ENCODE results near the gene MERTK. TPM values are rescaled to one million over a fixed set of nuclear protein-coding genes. Genes with fewer than 3 reads are reported as not detected.
A peak's percentile ranks its signal among the peaks of the same experiment; 100 is the strongest.

Gene MERTK
- total and polyA plus RNA-seq, 3 donors from 2014 or later = 28.9 to 74.2 (median 73.8) TPM

GRCh38 chr2:112055730-112056625, 157.6 kb downstream of the MERTK start:
- WGBS, 2 donors = 0 to 1% methylated on average over 13 to 25 of the region's 42 CpGs
- no peak for TF ChIP-seq POLR2A (IDR thresholded peaks at IDR 0.05)
- no peak for TF ChIP-seq CTCF (IDR thresholded peaks at IDR 0.05)
- no peaks in the 10 kb centered on the region for H3K36me3 ChIP-seq (ENCODE audit: low read depth, missing control alignments)
- peak overlapping the region; percentile 83 to 90 for H3K27ac ChIP-seq
- intact Hi-C loops (cut with DNase I; ENCODE audit: low total_unique reads) = no loop called here
- no peaks in the 10 kb centered on the region for H3K27me3 ChIP-seq
- peak; percentile 84 for DNase-seq
- H3K9me3 ChIP-seq = no peaks in the 10 kb centered on the region
- peaks cover 12% of the 10 kb centered on the region for H3K4me1 ChIP-seq
- peak overlapping the region; percentile 67 to 83 for H3K4me3 ChIP-seq

- peak overlapping the region; percentile 67 to 83 for H3K4me3 ChIP-seq
- TF ChIP-seq CTCF (IDR thresholded peaks at IDR 0.05) (no peak), POLR2A (IDR thresholded peaks at IDR 0.05) (no peak)
- DNase-seq = no peak
- peak overlapping the region in 1 of 2 donors; percentile 90 for H3K27ac ChIP-seq
- intact Hi-C loops (cut with DNase I; ENCODE audit: low total_unique reads) = no loop called here
- no peaks in the 10 kb centered on the region for H3K27me3 ChIP-seq
- H3K36me3 ChIP-seq (ENCODE audit: low read depth, missing control alignments) = no peaks in the 10 kb centered on the region
- H3K9me3 ChIP-seq = no peaks in the 10 kb centered on the region
- H3K4me1 ChIP-seq = peaks cover 12% of the 10 kb centered on the region
- 4 to 6% methylated on average over 3 of the region's 3 CpGs for WGBS, 2 donors
Measured at GRCh38 chr2:112056626-112056987, 158.2 kb downstream of the MERTK start.

GRCh38 chr2:112059671-112060070, 161.3 kb downstream of the MERTK start:
- H3K9me3 ChIP-seq = no peaks in the 10 kb centered on the region
- no peak for DNase-seq
- H3K4me3 ChIP-seq = no peak overlapping the region
- 89 to 95% methylated on average over 2 of the region's 2 CpGs for WGBS, 2 donors
- H3K27me3 ChIP-seq = no peaks in the 10 kb centered on the region
- peaks cover 6% of the 10 kb centered on the region for H3K4me1 ChIP-seq
- no peaks in the 10 kb centered on the region for H3K36me3 ChIP-seq (ENCODE audit: low read depth, missing control alignments)
- H3K27ac ChIP-seq = no peak overlapping the region
- intact Hi-C loops (cut with DNase I; ENCODE audit: low total_unique reads) = no loop called here
- no peak for TF ChIP-seq CTCF (IDR thresholded peaks at IDR 0.05)
- TF ChIP-seq POLR2A (IDR thresholded peaks at IDR 0.05) = no peak

- Histone ChIP-seq H3K4me3 (no peak overlapping the region), H3K9me3 (no peaks in the 10 kb centered on the region), H3K27me3 (no peaks in the 10 kb centered on the region), H3K36me3 (ENCODE audit: low read depth, missing control alignments) (no peaks in the 10 kb centered on the region), H3K27ac (no peak overlapping the region), H3K4me1 (peaks cover 6% of the 10 kb centered on the region)
- 86 to 95% methylated on average over 1 of the region's 1 CpG for WGBS, 2 donors
- no peak for DNase-seq
- intact Hi-C loops (cut with DNase I; ENCODE audit: low total_unique reads) = no loop called here
- TF ChIP-seq CTCF (IDR thresholded peaks at IDR 0.05) = no peak
- TF ChIP-seq POLR2A (IDR thresholded peaks at IDR 0.05) = no peak
Measured at GRCh38 chr2:112061299-112061698, 162.9 kb downstream of the MERTK start.

GRCh38 chr2:112061840-112062239, 163.4 kb downstream of the MERTK start:
- WGBS, 2 donors = 87 to 90% methylated on average over 2 of the region's 2 CpGs
- Histone ChIP-seq H3K4me1 (peaks cover 3% of the 10 kb centered on the region), H3K36me3 (ENCODE audit: low read depth, missing control alignments) (no peaks in the 10 kb centered on the region), H3K4me3 (no peak overlapping the region), H3K27ac (no peak overlapping the region), H3K9me3 (no peaks in the 10 kb centered on the region), H3K27me3 (no peaks in the 10 kb centered on the region)
- intact Hi-C loops (cut with DNase I; ENCODE audit: low total_unique reads) = no loop called here
- DNase-seq = no peak
- TF ChIP-seq POLR2A (IDR thresholded peaks at IDR 0.05) (no peak), CTCF (IDR thresholded peaks at IDR 0.05) (no peak)
